ENCODE measurements around the gene SRCAP. TPM values are rescaled to one million over a fixed set of nuclear protein-coding genes. Genes with fewer than 3 reads are reported as not detected.

SRCAP gene
- total RNA-seq, 1 experiment from 2014 or later = 9.4 TPM

Other genes starting within 250 kb of the SRCAP start
- not detected in 2 replicates for gene ITGAL, start 226.4 kb upstream of the SRCAP start, total RNA-seq (2014; rRNA removed; shearing (Covaris generic))
- gene ZNF768, start 172.6 kb upstream of the SRCAP start, total RNA-seq (2014; rRNA removed; shearing (Covaris generic)) = 35.6 and 41.1 TPM in 2 replicates
- 3.6 and 5.1 TPM in 2 replicates for gene ZNF747, start 164.3 kb upstream of the SRCAP start, total RNA-seq (2014; rRNA removed; shearing (Covaris generic))
- gene ZNF764, start 140.8 kb upstream of the SRCAP start, total RNA-seq (2014; rRNA removed; shearing (Covaris generic)) = 5.8 and 8.1 TPM in 2 replicates
- gene ZNF688, start 127.5 kb upstream of the SRCAP start, total RNA-seq (2014; rRNA removed; shearing (Covaris generic)) = 6.4 and 7.3 TPM in 2 replicates
- gene ZNF785, start 113.5 kb upstream of the SRCAP start, total RNA-seq (2014; rRNA removed; shearing (Covaris generic)) = 4.6 and 6.8 TPM in 2 replicates
- 8.1 and 9.8 TPM in 2 replicates for gene ZNF689, start 88.8 kb upstream of the SRCAP start, total RNA-seq (2014; rRNA removed; shearing (Covaris generic))
- gene PRR14, start 48.2 kb upstream of the SRCAP start, total RNA-seq (2014; rRNA removed; shearing (Covaris generic)) = 6.1 and 8.2 TPM in 2 replicates
- gene FBRS, start 40.7 kb upstream of the SRCAP start, total RNA-seq (2014; rRNA removed; shearing (Covaris generic)) = 7.6 and 13.6 TPM in 2 replicates
- 35.3 and 39.0 TPM in 2 replicates for gene PHKG2, start 49.3 kb downstream of the SRCAP start, total RNA-seq (2014; rRNA removed; shearing (Covaris generic))
- gene CFAP119, start 62.9 kb downstream of the SRCAP start, total RNA-seq (2014; rRNA removed; shearing (Covaris generic)) = 1.1 and 9.5 TPM in 2 replicates
- gene RNF40, start 63.2 kb downstream of the SRCAP start, total RNA-seq (2014; rRNA removed; shearing (Covaris generic)) = 70.7 and 103 TPM in 2 replicates
- gene ZNF629, start 88.0 kb downstream of the SRCAP start, total RNA-seq (2014; rRNA removed; shearing (Covaris generic)) = 13.2 and 19.6 TPM in 2 replicates
- gene BCL7C, start 194.9 kb downstream of the SRCAP start, total RNA-seq (2014; rRNA removed; shearing (Covaris generic)) = 52.8 and 58.5 TPM in 2 replicates
- 1.3 and 3.5 TPM in 2 replicates for gene CTF1, start 197.4 kb downstream of the SRCAP start, total RNA-seq (2014; rRNA removed; shearing (Covaris generic))
- gene FBXL19, start 224.4 kb downstream of the SRCAP start, total RNA-seq (2014; rRNA removed; shearing (Covaris generic)) = 7.1 and 8.9 TPM in 2 replicates
- 8.7 and 9.1 TPM in 2 replicates for gene ORAI3, start 249.9 kb downstream of the SRCAP start, total RNA-seq (2014; rRNA removed; shearing (Covaris generic))